Kidney (tissue), 14 donors: ENCODE results near the gene ZNF562. TPM values are rescaled to one million over a fixed set of nuclear protein-coding genes. Genes with fewer than 3 reads are reported as not detected.

ENCODE experiments used
- DNase-seq, 5 donors: peaks; one replicate each; pipeline ENCODE4 v3.0.0-alpha.2; 2013 to 2020
- FAIRE-seq: peaks from 2 replicates; lab custom pipeline; 2012; peaks lifted over from hg19 to GRCh38; lab: Jason Lieb, UNC
- H3K27ac ChIP-seq, 2 donors: one replicate each; pipeline ENCODE4 v1.7.0; 2013; ENCODE audit warnings: low read depth in 2 of 2, low read length in 2 of 2, inconsistent platforms in 1 of 2
- H3K27me3 ChIP-seq: one replicate; pipeline ENCODE4 v1.7.1; 2013; ENCODE audit warnings: low read length, inconsistent platforms; ENCODE audit not compliant: control insufficient read depth, insufficient read depth
- H3K36me3 ChIP-seq, 3 donors: one replicate each; pipeline versions ENCODE4 v1.7.0 to v1.7.1; 2013; ENCODE audit warnings: low read length in 3 of 3, control low read depth in 1 of 3, inconsistent platforms in 1 of 3; ENCODE audit not compliant: insufficient read depth in 3 of 3, control insufficient read depth in 2 of 3
- H3K4me1 ChIP-seq, 3 donors: one replicate each; pipeline versions ENCODE4 v1.7.0 to v1.7.1; 2013; ENCODE audit warnings: low read length in 3 of 3, inconsistent platforms in 1 of 3, low read depth in 1 of 3; ENCODE audit not compliant: control insufficient read depth in 2 of 3, insufficient read depth in 2 of 3
- H3K4me3 ChIP-seq, 3 donors: one replicate each; pipeline versions ENCODE4 v1.7.0 to v1.8.1; 2013; ENCODE audit warnings: low read length in 3 of 3, control low read depth in 1 of 3, inconsistent platforms in 1 of 3
- H3K9ac ChIP-seq, 3 donors: one replicate each; pipeline versions ENCODE4 v1.7.0 to v1.7.1; 2013; ENCODE audit warnings: low read length in 3 of 3, control low read depth in 1 of 3, inconsistent platforms in 1 of 3
- H3K9me3 ChIP-seq, 3 donors: one replicate each; pipeline versions ENCODE4 v1.7.0 to v1.7.1; 2013; ENCODE audit warnings: low read length in 3 of 3, control low read depth in 1 of 3, inconsistent platforms in 1 of 3; ENCODE audit not compliant: control insufficient read depth in 2 of 3, insufficient read depth in 1 of 3
- intact Hi-C: fragments of 100-400 bp; cut with DNase I; formaldehyde crosslinking; loops from one replicate; pipeline ENCODE4 v1.11.1; 2022
- polyA plus RNA-seq: library from polyadenylated mRNA; stranded (reverse); fragments of 350-450 nt; fragmentation: Illumina TruSeq; extraction: RNeasy Lipid Tissue Mini Kit (QIAGEN cat#74804); gene quantifications from one replicate; pipeline ENCODE4 v1.2.3, GENCODE V29; 2014; ENCODE audit warnings: low read depth, low replicate concordance; ENCODE audit not compliant: insufficient read depth
- total RNA-seq: library from RNA; stranded (reverse); fragmentation: NEBNext Ultra II Directional; extraction: Animal tissue kit (Norgen Biotek cat#: 25700); gene quantifications from one replicate; pipeline ENCODE4 v1.2.1, GENCODE V29; 2021
- TF ChIP-seq, protein P1 (sequence below): IDR thresholded peaks from 3 replicates; pipeline ENCODE4 v1.5.1; 2012; ENCODE audit warnings: mild to moderate bottlenecking, moderate library complexity, borderline replicate concordance; ENCODE audit not compliant: insufficient read depth; ENCODE audit errors: extremely low read depth
- donor health status: control.
- donor health status: control.
- donor health status: control.
- donor health status: control.
- donor health status: control.
- donor health status: DM: yes; HTN: yes; CAD: no.
- donor health status: Normal renal cell carcinoma (clear cell type).

ZNF562 gene
- total and polyA plus RNA-seq, 2 donors from 2014 or later = 4.9 to 37.6 TPM

DNA sequence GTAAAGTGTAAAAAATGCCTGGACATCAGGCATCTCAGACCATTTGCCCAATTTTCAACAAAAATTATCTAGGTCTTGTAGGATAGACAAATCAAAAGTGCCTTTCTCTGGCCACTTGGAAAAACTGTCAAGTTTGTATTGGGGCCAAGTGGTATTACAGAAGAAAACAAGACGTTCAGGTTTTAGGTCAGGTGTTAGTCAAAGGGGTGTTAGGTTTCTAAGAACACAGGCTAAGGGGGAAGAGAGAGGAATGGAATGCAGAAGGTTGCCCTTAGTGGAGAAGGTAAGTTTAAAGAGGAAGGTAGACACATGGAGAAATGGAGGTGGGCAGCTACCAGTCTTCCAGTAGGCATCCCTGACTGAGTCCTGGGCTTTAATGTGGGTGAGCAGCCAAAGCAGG is 33.9 kb downstream of the ZNF562 start:
- intact Hi-C loops = no loop called here
- Histone ChIP-seq H3K27ac (no peak overlapping the region), H3K9me3 (peaks cover 0 to 3% (median 0%) of the 10 kb centered on the region in 3 donors), H3K4me3 (no peak overlapping the region), H3K27me3 (no peaks in the 10 kb centered on the region), H3K36me3 (peaks cover 0 to 6% (median 4%) of the 10 kb centered on the region in 3 donors), H3K9ac (no peak overlapping the region), H3K4me1 (no peaks in the 10 kb centered on the region)
- DNase-seq = no peak
- no peak for FAIRE-seq
- TF ChIP-seq, protein P1, sequence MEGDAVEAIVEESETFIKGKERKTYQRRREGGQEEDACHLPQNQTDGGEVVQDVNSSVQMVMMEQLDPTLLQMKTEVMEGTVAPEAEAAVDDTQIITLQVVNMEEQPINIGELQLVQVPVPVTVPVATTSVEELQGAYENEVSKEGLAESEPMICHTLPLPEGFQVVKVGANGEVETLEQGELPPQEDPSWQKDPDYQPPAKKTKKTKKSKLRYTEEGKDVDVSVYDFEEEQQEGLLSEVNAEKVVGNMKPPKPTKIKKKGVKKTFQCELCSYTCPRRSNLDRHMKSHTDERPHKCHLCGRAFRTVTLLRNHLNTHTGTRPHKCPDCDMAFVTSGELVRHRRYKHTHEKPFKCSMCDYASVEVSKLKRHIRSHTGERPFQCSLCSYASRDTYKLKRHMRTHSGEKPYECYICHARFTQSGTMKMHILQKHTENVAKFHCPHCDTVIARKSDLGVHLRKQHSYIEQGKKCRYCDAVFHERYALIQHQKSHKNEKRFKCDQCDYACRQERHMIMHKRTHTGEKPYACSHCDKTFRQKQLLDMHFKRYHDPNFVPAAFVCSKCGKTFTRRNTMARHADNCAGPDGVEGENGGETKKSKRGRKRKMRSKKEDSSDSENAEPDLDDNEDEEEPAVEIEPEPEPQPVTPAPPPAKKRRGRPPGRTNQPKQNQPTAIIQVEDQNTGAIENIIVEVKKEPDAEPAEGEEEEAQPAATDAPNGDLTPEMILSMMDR = no peak

- Histone ChIP-seq H3K4me1 (no peaks in the 10 kb centered on the region), H3K36me3 (peaks cover 0 to 15% (median 0%) of the 10 kb centered on the region in 3 donors), H3K27me3 (no peaks in the 10 kb centered on the region), H3K9ac (no peak overlapping the region), H3K4me3 (no peak overlapping the region), H3K27ac (no peak overlapping the region), H3K9me3 (no peaks in the 10 kb centered on the region)
- FAIRE-seq (no peak), DNase-seq (no peak)
- intact Hi-C loops = no loop called here
- TF ChIP-seq, protein P1 = no peak
Measured at GRCh38 chr19:9636018-9636417, 38.9 kb downstream of the ZNF562 start.

GRCh38 chr19:9627856-9628255 is 47.0 kb downstream of the ZNF562 start:
- FAIRE-seq (no peak), DNase-seq (no peak)
- peaks cover 0 to 6% (median 0%) of the 10 kb centered on the region in 3 donors for H3K36me3 ChIP-seq
- no peaks in the 10 kb centered on the region for H3K27me3 ChIP-seq
- TF ChIP-seq, protein P1 = no peak
- H3K9me3 ChIP-seq = no peaks in the 10 kb centered on the region
- H3K4me3 ChIP-seq = no peak overlapping the region
- intact Hi-C loops = loop anchor here (10.0 kb wide), 1 partner anchor 157 kb away; no protein-coding TSS in a partner anchor
- no peaks in the 10 kb centered on the region for H3K4me1 ChIP-seq
- no peak overlapping the region for H3K9ac ChIP-seq
- H3K27ac ChIP-seq = no peak overlapping the region

GRCh38 chr19:9622531-9622930 is 52.4 kb downstream of the ZNF562 start:
- no peak overlapping the region for H3K27ac ChIP-seq
- no peak overlapping the region for H3K4me3 ChIP-seq
- H3K27me3 ChIP-seq = no peaks in the 10 kb centered on the region
- H3K4me1 ChIP-seq = peaks cover 3 to 13% (median 9%) of the 10 kb centered on the region in 3 donors
- no peaks in the 10 kb centered on the region for H3K9me3 ChIP-seq
- H3K36me3 ChIP-seq = peaks cover 6 to 8% (median 7%) of the 10 kb centered on the region in 3 donors
- TF ChIP-seq, protein P1 = no peak
- intact Hi-C loops = loop anchor here (10.0 kb wide), 1 partner anchor 162 kb away; no protein-coding TSS in a partner anchor
- DNase-seq = peak in 2 of 5 donors; percentile 8 to 15
- no peak for FAIRE-seq
- H3K9ac ChIP-seq = no peak overlapping the region
